CD4-positive, alpha-beta T cell (primary cell): Measurements from ENCODE around the gene HIGD1A. TPM values are rescaled to one million over a fixed set of nuclear protein-coding genes. Genes with fewer than 3 reads are reported as not detected.

Experiments
- ATAC-seq: fragments of 200-7000 bp; cut with Tn5 transposase; one replicate; pipeline ENCODE4 v1.10.0; 2022; ENCODE audit warnings: mild to moderate bottlenecking; ENCODE audit not compliant: poor library complexity
- CTCF ChIA-PET: fragments of 350-600 bp; sonication (Branson Sonifier 250); formaldehyde crosslinking; loops from one replicate; lab custom pipeline; 2021; ENCODE audit warnings: antibody characterized with exemption, inconsistent platforms; lab: Charles Lee
- POLR2A ChIA-PET: fragments of 350-600 bp; sonication (Branson Sonifier 250); formaldehyde crosslinking; loops from one replicate; lab custom pipeline; 2021; ENCODE audit warnings: antibody characterized with exemption, inconsistent platforms; lab: Charles Lee
- DNase-seq, 14 experiments: peaks; one replicate each; pipeline ENCODE4 v3.0.0-alpha.2; 2013 to 2020; ENCODE audit warnings: mixed read lengths in 2 of 14
- H3K27ac ChIP-seq, 2 donors: one replicate each; pipeline versions ENCODE4 v1.5.1 to v1.7.0; 2013; ENCODE audit warnings: low read length in 2 of 2, low read depth in 1 of 2, mild to moderate bottlenecking in 1 of 2
- H3K27me3 ChIP-seq, 2 experiments: 1 replicate in 1 of 2; 2 replicates in 1 of 2; pipeline versions ENCODE4 v1.6.1 to v1.7.0; 2013; ENCODE audit warnings: low read length in 2 of 2, control low read depth in 1 of 2, mild to moderate bottlenecking in 1 of 2, moderate library complexity in 1 of 2; ENCODE audit not compliant: insufficient read depth in 2 of 2, control insufficient read depth in 1 of 2
- H3K36me3 ChIP-seq: one replicate; pipeline ENCODE4 v1.6.1; 2013; ENCODE audit warnings: low read length, control low read depth; ENCODE audit not compliant: insufficient read depth
- H3K4me1 ChIP-seq: one replicate; pipeline ENCODE4 v1.6.1; 2013; ENCODE audit warnings: low read length, control low read depth; ENCODE audit not compliant: insufficient read depth
- H3K4me3 ChIP-seq: one replicate; pipeline ENCODE4 v1.5.1; 2013; ENCODE audit warnings: mild to moderate bottlenecking, low read length, moderate library complexity
- H3K9me3 ChIP-seq, 2 experiments: 1 replicate in 1 of 2; 2 replicates in 1 of 2; pipeline versions ENCODE4 v1.6.1 to v1.7.0; 2013; ENCODE audit warnings: low read length in 2 of 2, mild to moderate bottlenecking in 2 of 2, control low read depth in 1 of 2, moderate library complexity in 1 of 2; ENCODE audit not compliant: control insufficient read depth in 1 of 2, insufficient read depth in 1 of 2
- H3K27ac Mint-ChIP-seq: one replicate; pipeline ENCODE4 v1.8.0; 2020; ENCODE audit warnings: mixed read lengths
- H3K27me3 Mint-ChIP-seq: one replicate; pipeline ENCODE4 v1.8.0; 2021; ENCODE audit warnings: mixed read lengths
- H3K36me3 Mint-ChIP-seq: one replicate; pipeline ENCODE4 v1.8.0; 2021; ENCODE audit warnings: low read depth, mixed read lengths
- H3K4me1 Mint-ChIP-seq: one replicate; pipeline ENCODE4 v1.8.0; 2021; ENCODE audit warnings: low read depth, mixed read lengths
- H3K4me3 Mint-ChIP-seq: one replicate; pipeline ENCODE4 v1.8.0; 2020; ENCODE audit warnings: mild to moderate bottlenecking, mixed read lengths
- H3K9me3 Mint-ChIP-seq: one replicate; pipeline ENCODE4 v1.8.0; 2020; ENCODE audit warnings: mixed read lengths
- intact Hi-C, 2 experiments: fragments of 100-400 bp; cut with DNase I in 1 of 2; cut with micrococcal nuclease in 1 of 2; formaldehyde crosslinking; loops; one replicate each; pipeline versions ENCODE4 v1.15.1 to v1.9.0; 2023 to 2025; cut with DNase I, micrococcal nuclease
- total RNA-seq, 174 experiments: library from RNA in 2 of 174; stranded (reverse) in 2 of 174; gene quantifications; one replicate each; pipeline ENCODE4 v1.2.3 and lab custom pipeline; 2021 to 2026
- TF ChIP-seq, protein P1 (sequence below): fragments of 200-600 bp; IDR thresholded peaks from one replicate; pipeline ENCODE4 v1.8.0; 2022; ENCODE audit warnings: antibody characterized with exemption, mild to moderate bottlenecking

Gene HIGD1A
- total RNA-seq, 2 experiments from 2014 or later: 9.3 to 11.3 TPM

DNA sequence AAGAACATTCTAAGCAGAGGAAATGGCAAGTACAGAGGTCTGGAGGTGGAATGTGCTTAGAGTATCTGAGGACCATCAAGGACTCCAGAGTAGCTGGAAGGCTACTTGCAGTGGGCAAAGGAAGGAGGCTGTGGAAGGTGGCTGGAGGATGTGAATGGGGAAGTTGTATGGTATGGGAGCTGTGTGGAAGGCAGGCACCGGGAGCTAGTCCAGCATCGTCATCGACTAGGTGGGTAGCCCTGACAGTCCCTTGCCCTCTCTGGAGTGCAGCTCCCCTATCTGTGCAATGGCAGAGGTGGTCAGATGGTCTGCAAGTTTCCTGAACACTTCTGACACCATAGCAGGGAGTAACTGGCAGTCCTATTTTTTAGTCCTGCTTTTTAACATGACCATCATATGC lies 50.5 kb downstream of the HIGD1A start:
- ChIA-PET POLR2A (no interaction called here), CTCF (no interaction called here)
- H3K4me1 Mint-ChIP-seq: peaks cover 18% of the 10 kb centered on the region
- DNase-seq (no peak), ATAC-seq (no peak)
- no peaks in the 10 kb centered on the region for H3K36me3 Mint-ChIP-seq
- Histone ChIP-seq H3K27ac (no peak overlapping the region), H3K4me1 (peaks cover 18% of the 10 kb centered on the region), H3K9me3 (no peaks in the 10 kb centered on the region), H3K27me3 (no peaks in the 10 kb centered on the region), H3K36me3 (no peaks in the 10 kb centered on the region), H3K4me3 (no peak overlapping the region)
- no peaks in the 10 kb centered on the region for H3K9me3 Mint-ChIP-seq
- H3K4me3 Mint-ChIP-seq: no peak overlapping the region
- H3K27me3 Mint-ChIP-seq: no peaks in the 10 kb centered on the region
- H3K27ac Mint-ChIP-seq: no peak overlapping the region
- TF ChIP-seq, protein P1, sequence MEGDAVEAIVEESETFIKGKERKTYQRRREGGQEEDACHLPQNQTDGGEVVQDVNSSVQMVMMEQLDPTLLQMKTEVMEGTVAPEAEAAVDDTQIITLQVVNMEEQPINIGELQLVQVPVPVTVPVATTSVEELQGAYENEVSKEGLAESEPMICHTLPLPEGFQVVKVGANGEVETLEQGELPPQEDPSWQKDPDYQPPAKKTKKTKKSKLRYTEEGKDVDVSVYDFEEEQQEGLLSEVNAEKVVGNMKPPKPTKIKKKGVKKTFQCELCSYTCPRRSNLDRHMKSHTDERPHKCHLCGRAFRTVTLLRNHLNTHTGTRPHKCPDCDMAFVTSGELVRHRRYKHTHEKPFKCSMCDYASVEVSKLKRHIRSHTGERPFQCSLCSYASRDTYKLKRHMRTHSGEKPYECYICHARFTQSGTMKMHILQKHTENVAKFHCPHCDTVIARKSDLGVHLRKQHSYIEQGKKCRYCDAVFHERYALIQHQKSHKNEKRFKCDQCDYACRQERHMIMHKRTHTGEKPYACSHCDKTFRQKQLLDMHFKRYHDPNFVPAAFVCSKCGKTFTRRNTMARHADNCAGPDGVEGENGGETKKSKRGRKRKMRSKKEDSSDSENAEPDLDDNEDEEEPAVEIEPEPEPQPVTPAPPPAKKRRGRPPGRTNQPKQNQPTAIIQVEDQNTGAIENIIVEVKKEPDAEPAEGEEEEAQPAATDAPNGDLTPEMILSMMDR: no peak
- intact Hi-C loops: loop anchor here in 1 of 2 experiments (5.0 kb wide), 2 partner anchors 251 to 506 kb away; partner anchors contain the start of gene VIPR1

GRCh38 chr3:42752961-42753360 lies 51.3 kb downstream of the HIGD1A start:
- no peak overlapping the region for H3K27ac ChIP-seq
- no peaks in the 10 kb centered on the region for H3K36me3 Mint-ChIP-seq
- H3K9me3 ChIP-seq: no peaks in the 10 kb centered on the region
- H3K36me3 ChIP-seq: no peaks in the 10 kb centered on the region
- no peaks in the 10 kb centered on the region for H3K27me3 Mint-ChIP-seq
- TF ChIP-seq, protein P1: no peak
- peaks cover 26% of the 10 kb centered on the region for H3K4me1 Mint-ChIP-seq
- ATAC-seq (no peak), DNase-seq (no peak)
- intact Hi-C loops: loop anchor here in 1 of 2 experiments (5.0 kb wide), 2 partner anchors 251 to 506 kb away; partner anchors contain the start of gene VIPR1
- no peak overlapping the region for H3K4me3 ChIP-seq
- no peak overlapping the region for H3K27ac Mint-ChIP-seq
- H3K4me1 ChIP-seq: peaks cover 26% of the 10 kb centered on the region
- no peak overlapping the region for H3K4me3 Mint-ChIP-seq
- ChIA-PET POLR2A (interaction anchor here (1.2 kb wide), 1 partner anchor 9 kb away, joined by 3 read pairs; no protein-coding TSS in a partner anchor), CTCF (no interaction called here)
- no peaks in the 10 kb centered on the region for H3K27me3 ChIP-seq
- H3K9me3 Mint-ChIP-seq: no peaks in the 10 kb centered on the region

- Mint-ChIP-seq H3K4me3 (no peak overlapping the region), H3K4me1 (peaks cover 32% of the 10 kb centered on the region), H3K36me3 (no peaks in the 10 kb centered on the region), H3K9me3 (no peaks in the 10 kb centered on the region), H3K27ac (no peak overlapping the region), H3K27me3 (no peaks in the 10 kb centered on the region)
- TF ChIP-seq, protein P1: no peak
- peaks cover 31% of the 10 kb centered on the region for H3K4me1 ChIP-seq
- H3K36me3 ChIP-seq: no peaks in the 10 kb centered on the region
- intact Hi-C loops: loop anchor here in 1 of 2 experiments (5.0 kb wide), 2 partner anchors 250 to 505 kb away; partner anchors contain the start of gene VIPR1
- ATAC-seq: no peak
- no peak overlapping the region for H3K27ac ChIP-seq
- H3K9me3 ChIP-seq: no peaks in the 10 kb centered on the region
- CTCF ChIA-PET: no interaction called here
- H3K27me3 ChIP-seq: no peaks in the 10 kb centered on the region
- POLR2A ChIA-PET: interaction anchor here (1.2 kb wide), 1 partner anchor 8 kb away, joined by 3 read pairs; no protein-coding TSS in a partner anchor
- H3K4me3 ChIP-seq: no peak overlapping the region
- DNase-seq: no peak
These were observed 51.8 kb downstream of the HIGD1A start for GRCh38 chr3:42752441-42752840.
